ENCODE results near the gene AGK.

The AGK gene

DNA sequence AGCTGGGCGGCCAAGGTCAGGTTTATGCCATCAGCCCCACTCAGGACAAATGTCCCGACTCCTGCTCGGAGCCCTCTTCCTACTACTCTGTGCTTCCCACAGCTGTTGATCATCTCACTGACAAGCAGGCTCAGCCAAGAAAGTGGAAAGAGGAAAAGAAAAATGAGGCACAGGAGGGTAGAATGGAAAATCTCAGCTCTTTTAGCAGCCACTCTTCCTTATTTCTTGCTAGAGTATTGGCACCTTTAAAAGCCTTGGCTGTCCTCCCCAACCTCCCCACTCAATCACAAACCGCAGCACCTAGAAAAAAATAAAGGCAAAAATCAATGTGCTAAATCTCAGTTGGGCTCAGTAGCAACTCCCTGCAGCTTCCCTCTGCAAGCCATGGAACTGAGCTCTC lies 35.3 kb upstream of the AGK start:
- no peak overlapping the region for H3K4me3 ChIP-seq (ENCODE audit: low read depth, low read length)

DNA sequence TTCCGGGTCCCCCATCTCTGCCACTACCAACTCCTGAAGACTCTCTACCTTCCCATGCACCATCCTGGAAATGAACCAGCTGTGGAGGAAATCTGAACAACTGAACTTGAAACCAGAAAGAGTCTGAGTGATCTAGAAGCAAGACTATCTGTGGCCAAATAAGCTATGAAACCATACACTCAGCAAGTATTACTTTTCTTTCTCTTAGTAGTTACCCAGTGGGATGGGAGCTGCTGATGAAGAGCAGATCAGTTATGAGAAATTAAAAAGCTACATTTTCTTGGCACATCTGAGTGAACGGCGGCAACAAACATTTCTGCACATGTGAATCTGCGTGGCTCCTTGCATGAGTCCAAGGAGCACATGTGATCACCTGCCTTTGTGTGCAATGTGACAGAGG lies 31.6 kb upstream of the AGK start:
- in situ Hi-C loops (cut with HindIII; ENCODE audit: low sequenced_read_pairs) = no loop called here

More for the DNA sequence above, 35.3 kb upstream of the AGK start:
- in situ Hi-C loops (cut with HindIII; ENCODE audit: low sequenced_read_pairs) = no loop called here
- TF ChIP-seq, protein P1, sequence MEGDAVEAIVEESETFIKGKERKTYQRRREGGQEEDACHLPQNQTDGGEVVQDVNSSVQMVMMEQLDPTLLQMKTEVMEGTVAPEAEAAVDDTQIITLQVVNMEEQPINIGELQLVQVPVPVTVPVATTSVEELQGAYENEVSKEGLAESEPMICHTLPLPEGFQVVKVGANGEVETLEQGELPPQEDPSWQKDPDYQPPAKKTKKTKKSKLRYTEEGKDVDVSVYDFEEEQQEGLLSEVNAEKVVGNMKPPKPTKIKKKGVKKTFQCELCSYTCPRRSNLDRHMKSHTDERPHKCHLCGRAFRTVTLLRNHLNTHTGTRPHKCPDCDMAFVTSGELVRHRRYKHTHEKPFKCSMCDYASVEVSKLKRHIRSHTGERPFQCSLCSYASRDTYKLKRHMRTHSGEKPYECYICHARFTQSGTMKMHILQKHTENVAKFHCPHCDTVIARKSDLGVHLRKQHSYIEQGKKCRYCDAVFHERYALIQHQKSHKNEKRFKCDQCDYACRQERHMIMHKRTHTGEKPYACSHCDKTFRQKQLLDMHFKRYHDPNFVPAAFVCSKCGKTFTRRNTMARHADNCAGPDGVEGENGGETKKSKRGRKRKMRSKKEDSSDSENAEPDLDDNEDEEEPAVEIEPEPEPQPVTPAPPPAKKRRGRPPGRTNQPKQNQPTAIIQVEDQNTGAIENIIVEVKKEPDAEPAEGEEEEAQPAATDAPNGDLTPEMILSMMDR (IDR thresholded peaks at IDR 0.05; ENCODE audit: low read depth, low read length) = no peak
- no peak for DNase-seq (ENCODE audit: low read depth, low spot score)

DNA sequence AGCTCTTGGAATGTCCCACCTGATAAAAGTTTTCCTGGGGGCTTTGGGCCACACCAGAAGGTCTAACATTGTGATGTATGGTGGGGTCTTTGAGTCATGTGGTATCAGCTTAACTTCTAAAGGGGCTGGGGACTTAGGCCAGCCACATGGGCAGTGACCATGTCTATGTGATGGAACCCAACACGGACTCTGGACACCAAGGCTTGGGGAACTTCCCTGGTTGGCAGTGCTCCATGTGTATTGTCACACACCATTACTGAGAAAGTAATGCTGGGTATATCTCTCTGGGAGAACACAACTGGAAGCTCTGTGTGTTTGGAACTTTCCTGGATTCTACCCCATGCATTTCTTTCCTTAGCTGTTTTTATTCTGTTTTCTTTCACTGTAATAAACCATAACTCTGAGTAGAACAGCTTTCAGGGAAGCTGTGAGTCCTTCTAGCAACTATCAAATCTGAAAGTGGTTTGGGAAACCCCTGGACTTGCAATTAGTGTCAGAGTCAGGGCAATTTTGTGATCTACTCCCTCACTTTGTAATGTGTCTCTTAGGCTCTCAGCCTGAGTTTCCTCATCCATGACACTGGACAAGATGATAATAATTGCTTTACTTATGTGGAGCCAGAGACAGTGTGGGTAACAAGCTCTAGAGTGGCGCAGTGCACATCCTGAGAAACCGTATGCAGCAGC lies 28.4 kb upstream of the AGK start:
- in situ Hi-C loops (cut with HindIII; ENCODE audit: low sequenced_read_pairs) = no loop called here
- TF ChIP-seq, protein P1 (IDR thresholded peaks at IDR 0.05; ENCODE audit: low read depth, low read length) = no peak
- H3K4me3 ChIP-seq (ENCODE audit: low read depth, low read length) = no peak overlapping the region
- no peak for DNase-seq (ENCODE audit: low read depth, low spot score)

More for the DNA sequence above, 31.6 kb upstream of the AGK start:
- no peak for DNase-seq (ENCODE audit: low read depth, low spot score)
- TF ChIP-seq, protein P1 (IDR thresholded peaks at IDR 0.05; ENCODE audit: low read depth, low read length) = no peak
- H3K4me3 ChIP-seq (ENCODE audit: low read depth, low read length) = no peak overlapping the region

DNA sequence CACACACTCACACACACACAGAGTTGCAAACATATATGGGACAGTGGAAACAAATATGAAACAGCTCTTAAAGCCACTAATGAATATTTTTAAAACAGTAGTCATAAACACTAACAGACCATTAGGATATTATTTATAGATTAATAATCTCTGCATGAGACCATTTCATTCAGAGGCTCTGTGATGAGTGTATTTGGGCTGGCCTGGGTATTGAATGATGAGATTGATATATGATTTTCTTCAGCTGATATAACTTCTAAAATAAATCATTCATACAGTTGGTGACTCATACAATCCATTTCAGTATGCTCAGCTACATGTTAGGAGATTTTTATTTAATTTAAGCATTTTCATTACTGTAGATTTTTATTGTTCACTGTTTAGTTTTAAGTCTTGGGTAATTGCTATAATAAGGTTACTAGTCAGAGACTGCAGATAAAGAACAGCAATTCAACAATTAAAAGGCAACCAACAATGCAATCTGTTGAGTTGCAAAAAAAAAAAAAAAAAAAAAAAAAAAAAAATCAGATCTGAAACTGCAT lies 25.2 kb upstream of the AGK start:
- TF ChIP-seq, protein P1 (IDR thresholded peaks at IDR 0.05; ENCODE audit: low read depth, low read length) = no peak
- DNase-seq (ENCODE audit: low read depth, low spot score) = no peak
- H3K4me3 ChIP-seq (ENCODE audit: low read depth, low read length) = no peak overlapping the region
- in situ Hi-C loops (cut with HindIII; ENCODE audit: low sequenced_read_pairs) = no loop called here

DNA sequence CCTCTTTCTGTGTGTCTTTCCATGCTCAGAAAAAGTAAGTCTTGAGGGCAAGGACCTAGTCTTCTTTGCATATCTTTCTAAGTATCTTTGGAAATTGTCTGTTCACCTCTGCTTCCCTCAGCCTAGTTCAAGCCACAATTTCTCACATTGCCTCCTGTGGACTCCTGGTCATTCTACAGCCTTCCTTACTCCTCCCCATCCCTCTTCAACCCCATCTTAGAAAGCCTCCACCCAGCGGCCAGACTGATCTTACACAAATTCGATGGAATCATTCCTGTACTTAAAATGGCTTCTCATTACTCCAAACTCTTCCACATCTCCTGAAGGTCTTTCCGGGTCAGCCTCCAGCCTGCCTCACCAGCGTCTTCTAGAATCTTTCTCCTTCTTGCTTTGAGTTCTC lies 24.1 kb upstream of the AGK start:
- TF ChIP-seq, protein P1 (IDR thresholded peaks at IDR 0.05; ENCODE audit: low read depth, low read length) = no peak
- DNase-seq (ENCODE audit: low read depth, low spot score) = no peak
- no peak overlapping the region for H3K4me3 ChIP-seq (ENCODE audit: low read depth, low read length)
- in situ Hi-C loops (cut with HindIII; ENCODE audit: low sequenced_read_pairs) = no loop called here

DNA sequence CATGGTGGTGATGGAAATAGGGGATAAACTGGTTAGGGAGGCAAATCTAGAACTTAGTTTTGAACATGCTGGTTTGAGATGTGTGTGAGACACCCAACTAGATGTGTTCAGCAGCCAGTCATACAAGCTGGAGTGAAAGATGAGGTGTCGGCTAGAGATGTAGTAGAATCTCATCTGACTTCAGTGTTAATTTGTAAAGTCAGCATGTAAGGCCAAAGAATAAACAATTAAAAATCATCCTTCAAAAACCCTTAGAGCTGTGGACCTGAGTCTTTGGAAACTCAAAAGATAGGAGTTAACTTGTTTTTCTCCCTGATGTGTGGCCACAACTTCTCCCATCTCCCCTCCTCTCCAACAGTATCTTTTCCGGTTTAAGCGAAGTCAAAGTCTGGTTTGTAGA lies 22.8 kb upstream of the AGK start:
- H3K4me3 ChIP-seq (ENCODE audit: low read depth, low read length) = no peak overlapping the region
- DNase-seq (ENCODE audit: low read depth, low spot score) = no peak
- in situ Hi-C loops (cut with HindIII; ENCODE audit: low sequenced_read_pairs) = no loop called here
- TF ChIP-seq, protein P1 (IDR thresholded peaks at IDR 0.05; ENCODE audit: low read depth, low read length) = no peak

Data from astrocyte of the spinal cord (primary cell).